ENCODE data around the gene WASHC4.

WASHC4 gene

GRCh38 chr12:105201299-105201698, 93.8 kb downstream of the WASHC4 start:
- no peak overlapping the region for H2AK5ac ChIP-seq (ENCODE audit: low read length)
- no peaks in the 10 kb centered on the region for H3K79me1 ChIP-seq (ENCODE audit: low read length)
- no peaks in the 10 kb centered on the region for H3K27me3 ChIP-seq (ENCODE audit: insufficient read depth, low read length, poor library complexity)
- H3K9ac ChIP-seq (ENCODE audit: low read length): no peak overlapping the region
- no CpG with 5 or more reads among the region's 7 CpGs for WGBS (ENCODE audit: extremely low coverage, insufficient coverage, low lambda C conversion rate)
- DNase-seq: no peak
- no peak overlapping the region for H3K4me2 ChIP-seq (ENCODE audit: low read length)
- no peaks in the 10 kb centered on the region for H3K79me2 ChIP-seq (ENCODE audit: control insufficient read depth, insufficient read depth, low read length)
- H2BK120ac ChIP-seq (ENCODE audit: low read depth, low read length): no peak overlapping the region
- no peak overlapping the region for H3K18ac ChIP-seq (ENCODE audit: low read length)
- H3K36me3 ChIP-seq (ENCODE audit: control insufficient read depth, insufficient read depth, low read length): peaks cover 4% of the 10 kb centered on the region
- no peak overlapping the region for H3K4ac ChIP-seq (ENCODE audit: low read depth, low read length)
- H4K8ac ChIP-seq (ENCODE audit: low read depth, low read length): no peak overlapping the region
- no peak overlapping the region for H2BK5ac ChIP-seq (ENCODE audit: low read length)
- no peak overlapping the region for H3K23ac ChIP-seq (ENCODE audit: low read length)
- no peak overlapping the region for H3K27ac ChIP-seq (ENCODE audit: low read depth, low read length)
- no peak overlapping the region for H3K4me3 ChIP-seq (ENCODE audit: low read length)
- H4K5ac ChIP-seq (ENCODE audit: low read length): no peak overlapping the region
- H2BK15ac ChIP-seq (replicated peaks; ENCODE audit: low read depth): no peak overlapping the region
- H3K56ac ChIP-seq (ENCODE audit: low read length): no peak overlapping the region
- no peaks in the 10 kb centered on the region for H3K4me1 ChIP-seq (ENCODE audit: control insufficient read depth, low read depth, low read length)

- no CpG with 5 or more reads among the region's 6 CpGs for WGBS (ENCODE audit: extremely low coverage, insufficient coverage, low lambda C conversion rate)
- H2BK15ac ChIP-seq (replicated peaks; ENCODE audit: low read depth): no peak overlapping the region
- peaks cover 7% of the 10 kb centered on the region for H3K36me3 ChIP-seq (ENCODE audit: control insufficient read depth, insufficient read depth, low read length)
- H3K79me2 ChIP-seq (ENCODE audit: control insufficient read depth, insufficient read depth, low read length): no peaks in the 10 kb centered on the region
- H3K9ac ChIP-seq (ENCODE audit: low read length): no peak overlapping the region
- H2AK5ac ChIP-seq (ENCODE audit: low read length): no peak overlapping the region
- H3K56ac ChIP-seq (ENCODE audit: low read length): no peak overlapping the region
- H3K4ac ChIP-seq (ENCODE audit: low read depth, low read length): no peak overlapping the region
- no peak overlapping the region for H3K27ac ChIP-seq (ENCODE audit: low read depth, low read length)
- H3K79me1 ChIP-seq (ENCODE audit: low read length): no peaks in the 10 kb centered on the region
- no peak for DNase-seq
- H3K4me1 ChIP-seq (ENCODE audit: control insufficient read depth, low read depth, low read length): no peaks in the 10 kb centered on the region
- H4K8ac ChIP-seq (ENCODE audit: low read depth, low read length): no peak overlapping the region
- H2BK5ac ChIP-seq (ENCODE audit: low read length): no peak overlapping the region
- H3K4me2 ChIP-seq (ENCODE audit: low read length): no peak overlapping the region
- no peaks in the 10 kb centered on the region for H3K27me3 ChIP-seq (ENCODE audit: insufficient read depth, low read length, poor library complexity)
- no peak overlapping the region for H3K23ac ChIP-seq (ENCODE audit: low read length)
- no peak overlapping the region for H3K4me3 ChIP-seq (ENCODE audit: low read length)
- H3K18ac ChIP-seq (ENCODE audit: low read length): no peak overlapping the region
- H2BK120ac ChIP-seq (ENCODE audit: low read depth, low read length): no peak overlapping the region
- H4K5ac ChIP-seq (ENCODE audit: low read length): no peak overlapping the region
These were observed 94.7 kb downstream of the WASHC4 start for GRCh38 chr12:105202202-105202601.

- no peak for DNase-seq
- Histone ChIP-seq H2BK5ac (ENCODE audit: low read length) (no peak overlapping the region), H2BK15ac (replicated peaks; ENCODE audit: low read depth) (no peak overlapping the region), H3K4me1 (ENCODE audit: control insufficient read depth, low read depth, low read length) (no peaks in the 10 kb centered on the region), H3K79me1 (ENCODE audit: low read length) (no peaks in the 10 kb centered on the region), H4K5ac (ENCODE audit: low read length) (no peak overlapping the region), H3K18ac (ENCODE audit: low read length) (no peak overlapping the region), H3K79me2 (ENCODE audit: control insufficient read depth, insufficient read depth, low read length) (no peaks in the 10 kb centered on the region), H3K4me2 (ENCODE audit: low read length) (no peak overlapping the region), H3K23ac (ENCODE audit: low read length) (no peak overlapping the region), H3K56ac (ENCODE audit: low read length) (no peak overlapping the region), H3K4ac (ENCODE audit: low read depth, low read length) (no peak overlapping the region), H3K9ac (ENCODE audit: low read length) (no peak overlapping the region), H3K4me3 (ENCODE audit: low read length) (no peak overlapping the region), H3K27me3 (ENCODE audit: insufficient read depth, low read length, poor library complexity) (no peaks in the 10 kb centered on the region), H4K8ac (ENCODE audit: low read depth, low read length) (no peak overlapping the region), H3K27ac (ENCODE audit: low read depth, low read length) (no peak overlapping the region), H3K36me3 (ENCODE audit: control insufficient read depth, insufficient read depth, low read length) (peaks cover 7% of the 10 kb centered on the region), H2AK5ac (ENCODE audit: low read length) (no peak overlapping the region), H2BK120ac (ENCODE audit: low read depth, low read length) (no peak overlapping the region)
- WGBS (ENCODE audit: extremely low coverage, insufficient coverage, low lambda C conversion rate): no CpG with 5 or more reads among the region's 8 CpGs
These were observed 96.6 kb downstream of the WASHC4 start for GRCh38 chr12:105204127-105204526.

GRCh38 chr12:105204916-105205315, 97.4 kb downstream of the WASHC4 start:
- no peak overlapping the region for H3K18ac ChIP-seq (ENCODE audit: low read length)
- no peak overlapping the region for H3K4me2 ChIP-seq (ENCODE audit: low read length)
- H2BK5ac ChIP-seq (ENCODE audit: low read length): no peak overlapping the region
- no peak overlapping the region for H2AK5ac ChIP-seq (ENCODE audit: low read length)
- H3K9ac ChIP-seq (ENCODE audit: low read length): no peak overlapping the region
- H4K8ac ChIP-seq (ENCODE audit: low read depth, low read length): no peak overlapping the region
- no peak overlapping the region for H2BK15ac ChIP-seq (replicated peaks; ENCODE audit: low read depth)
- H3K4me1 ChIP-seq (ENCODE audit: control insufficient read depth, low read depth, low read length): no peaks in the 10 kb centered on the region
- H3K4me3 ChIP-seq (ENCODE audit: low read length): no peak overlapping the region
- H3K36me3 ChIP-seq (ENCODE audit: control insufficient read depth, insufficient read depth, low read length): peaks cover 7% of the 10 kb centered on the region
- no peaks in the 10 kb centered on the region for H3K79me1 ChIP-seq (ENCODE audit: low read length)
- no peak overlapping the region for H3K56ac ChIP-seq (ENCODE audit: low read length)
- H3K27me3 ChIP-seq (ENCODE audit: insufficient read depth, low read length, poor library complexity): no peaks in the 10 kb centered on the region
- no CpG with 5 or more reads among the region's 6 CpGs for WGBS (ENCODE audit: extremely low coverage, insufficient coverage, low lambda C conversion rate)
- no peak overlapping the region for H4K5ac ChIP-seq (ENCODE audit: low read length)
- H3K79me2 ChIP-seq (ENCODE audit: control insufficient read depth, insufficient read depth, low read length): no peaks in the 10 kb centered on the region
- H3K27ac ChIP-seq (ENCODE audit: low read depth, low read length): no peak overlapping the region
- H3K4ac ChIP-seq (ENCODE audit: low read depth, low read length): no peak overlapping the region
- H3K23ac ChIP-seq (ENCODE audit: low read length): no peak overlapping the region
- H2BK120ac ChIP-seq (ENCODE audit: low read depth, low read length): no peak overlapping the region
- no peak for DNase-seq

GRCh38 chr12:105205322-105206048, 98.0 kb downstream of the WASHC4 start:
- H3K27ac ChIP-seq (ENCODE audit: low read depth, low read length): no peak overlapping the region
- no peaks in the 10 kb centered on the region for H3K79me1 ChIP-seq (ENCODE audit: low read length)

More at GRCh38 chr12:105205322-105206048, 98.0 kb downstream of the WASHC4 start:
- Histone ChIP-seq H3K56ac (ENCODE audit: low read length) (no peak overlapping the region), H2BK120ac (ENCODE audit: low read depth, low read length) (no peak overlapping the region), H4K8ac (ENCODE audit: low read depth, low read length) (no peak overlapping the region), H2AK5ac (ENCODE audit: low read length) (no peak overlapping the region), H3K4ac (ENCODE audit: low read depth, low read length) (no peak overlapping the region), H3K27me3 (ENCODE audit: insufficient read depth, low read length, poor library complexity) (no peaks in the 10 kb centered on the region), H2BK5ac (ENCODE audit: low read length) (no peak overlapping the region), H3K4me2 (ENCODE audit: low read length) (no peak overlapping the region), H4K5ac (ENCODE audit: low read length) (no peak overlapping the region), H3K79me2 (ENCODE audit: control insufficient read depth, insufficient read depth, low read length) (no peaks in the 10 kb centered on the region), H2BK15ac (replicated peaks; ENCODE audit: low read depth) (no peak overlapping the region), H3K9ac (ENCODE audit: low read length) (no peak overlapping the region), H3K18ac (ENCODE audit: low read length) (no peak overlapping the region), H3K36me3 (ENCODE audit: control insufficient read depth, insufficient read depth, low read length) (peaks cover 7% of the 10 kb centered on the region), H3K4me3 (ENCODE audit: low read length) (no peak overlapping the region), H3K23ac (ENCODE audit: low read length) (no peak overlapping the region), H3K4me1 (ENCODE audit: control insufficient read depth, low read depth, low read length) (no peaks in the 10 kb centered on the region)
- no peak for DNase-seq
- no CpG with 5 or more reads among the region's 10 CpGs for WGBS (ENCODE audit: extremely low coverage, insufficient coverage, low lambda C conversion rate)

Data from mesendoderm (in vitro differentiated cells).